Osteoblast (primary cell): ENCODE data around the gene TCF4. TPM values are rescaled to one million over a fixed set of nuclear protein-coding genes. Genes with fewer than 3 reads are reported as not detected.

Experiments
- DNase-seq: peaks from one replicate; pipeline ENCODE4 v3.0.0; 2011; ENCODE audit warnings: low spot score, mixed read lengths; ENCODE audit not compliant: insufficient read length; ENCODE audit errors: missing footprints
- H2AFZ ChIP-seq: 2 replicates; pipeline ENCODE4 v1.6.0; 2011; ENCODE audit warnings: mild to moderate bottlenecking, low read length
- H3K27ac ChIP-seq: 2 replicates; pipeline ENCODE4 v1.5.1; 2011; ENCODE audit warnings: mild to moderate bottlenecking, low read depth, low read length, moderate library complexity
- H3K27me3 ChIP-seq: 2 replicates; pipeline ENCODE4 v1.6.0; 2012; ENCODE audit warnings: mild to moderate bottlenecking, control low read depth, inconsistent platforms, low read length, moderate library complexity; ENCODE audit not compliant: insufficient read depth
- H3K36me3 ChIP-seq: 2 replicates; pipeline ENCODE4 v1.5.1; 2011; ENCODE audit warnings: mild to moderate bottlenecking, low read length, control low read depth, moderate library complexity; ENCODE audit not compliant: insufficient read depth
- H3K4me1 ChIP-seq: 2 replicates; pipeline ENCODE4 v1.5.1; 2011; ENCODE audit warnings: mild to moderate bottlenecking, low read length, control low read depth, moderate library complexity; ENCODE audit not compliant: insufficient read depth
- H3K4me2 ChIP-seq: 2 replicates; pipeline ENCODE4 v1.6.0; 2011; ENCODE audit warnings: mild to moderate bottlenecking, low read length; ENCODE audit not compliant: insufficient read depth
- H3K4me3 ChIP-seq: fragments of 200-600 bp; sonication (generic); 3 replicates; pipeline ENCODE4 v1.5.1; 2012; ENCODE audit warnings: mild to moderate bottlenecking, low read length, inconsistent platforms; ENCODE audit not compliant: insufficient read depth
- H3K79me2 ChIP-seq: 2 replicates; pipeline ENCODE4 v1.6.0; 2012; ENCODE audit warnings: mild to moderate bottlenecking, low read length, control low read depth, inconsistent platforms; ENCODE audit not compliant: insufficient read depth
- H3K9me3 ChIP-seq: 2 replicates; pipeline ENCODE4 v1.5.1; 2011; ENCODE audit warnings: low read depth, low read length, control low read depth
- H4K20me1 ChIP-seq: 2 replicates; pipeline ENCODE4 v1.6.0; 2012; ENCODE audit warnings: mild to moderate bottlenecking, low read length, control low read depth; ENCODE audit not compliant: insufficient read depth
- total RNA-seq: library from RNA; depleted of rRNA; stranded (reverse); fragments of >200 nt; gene quantifications from 2 replicates; pipeline ENCODE4 v1.2.3, GENCODE V29; 2012
- TF ChIP-seq, protein P1 (sequence below): IDR thresholded peaks from 2 replicates; pipeline ENCODE4 v1.5.1; 2011; ENCODE audit warnings: mild to moderate bottlenecking, low read depth, low read length, moderate library complexity; ENCODE audit errors: extremely low read depth

Gene TCF4
- total RNA-seq, 1 donor: 87.2 TPM

DNA sequence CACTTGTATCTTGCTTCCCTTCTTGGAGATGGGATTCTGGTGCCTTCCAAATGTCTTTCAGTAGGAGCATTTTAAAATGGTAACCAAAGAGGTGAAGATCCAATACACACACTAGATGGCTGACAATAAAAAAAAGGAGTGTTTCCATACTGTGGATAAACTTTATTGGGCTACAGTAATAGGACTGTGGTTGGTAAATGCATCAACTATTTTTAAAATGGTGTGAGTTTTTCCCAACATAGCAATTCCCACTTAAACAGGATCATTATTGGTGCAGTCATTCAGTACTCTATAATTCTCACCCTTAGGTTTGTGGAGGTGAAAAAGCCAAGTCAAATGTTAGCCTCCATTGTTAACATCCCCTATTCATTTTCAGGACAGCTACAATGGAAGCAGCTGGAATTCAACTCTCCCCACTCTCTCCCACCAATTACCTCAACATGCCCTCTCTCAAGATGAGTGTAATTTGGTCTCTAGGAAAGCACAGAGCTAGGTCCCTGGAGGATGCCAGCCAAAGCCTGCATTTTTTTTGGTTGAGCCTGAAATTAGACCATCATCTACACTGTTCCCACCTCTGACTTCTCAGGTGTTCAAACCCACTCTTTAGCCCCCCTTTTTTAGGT lies 273.3 kb downstream of the TCF4 start:
- no peak for DNase-seq
- no peak overlapping the region for H3K4me2 ChIP-seq
- H3K4me1 ChIP-seq: peaks cover 27% of the 10 kb centered on the region
- H2AFZ ChIP-seq: no peak overlapping the region
- TF ChIP-seq, protein P1, sequence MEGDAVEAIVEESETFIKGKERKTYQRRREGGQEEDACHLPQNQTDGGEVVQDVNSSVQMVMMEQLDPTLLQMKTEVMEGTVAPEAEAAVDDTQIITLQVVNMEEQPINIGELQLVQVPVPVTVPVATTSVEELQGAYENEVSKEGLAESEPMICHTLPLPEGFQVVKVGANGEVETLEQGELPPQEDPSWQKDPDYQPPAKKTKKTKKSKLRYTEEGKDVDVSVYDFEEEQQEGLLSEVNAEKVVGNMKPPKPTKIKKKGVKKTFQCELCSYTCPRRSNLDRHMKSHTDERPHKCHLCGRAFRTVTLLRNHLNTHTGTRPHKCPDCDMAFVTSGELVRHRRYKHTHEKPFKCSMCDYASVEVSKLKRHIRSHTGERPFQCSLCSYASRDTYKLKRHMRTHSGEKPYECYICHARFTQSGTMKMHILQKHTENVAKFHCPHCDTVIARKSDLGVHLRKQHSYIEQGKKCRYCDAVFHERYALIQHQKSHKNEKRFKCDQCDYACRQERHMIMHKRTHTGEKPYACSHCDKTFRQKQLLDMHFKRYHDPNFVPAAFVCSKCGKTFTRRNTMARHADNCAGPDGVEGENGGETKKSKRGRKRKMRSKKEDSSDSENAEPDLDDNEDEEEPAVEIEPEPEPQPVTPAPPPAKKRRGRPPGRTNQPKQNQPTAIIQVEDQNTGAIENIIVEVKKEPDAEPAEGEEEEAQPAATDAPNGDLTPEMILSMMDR: no peak
- no peak overlapping the region for H3K27ac ChIP-seq
- H3K4me3 ChIP-seq: no peak overlapping the region
- H3K36me3 ChIP-seq: no peaks in the 10 kb centered on the region
- no peaks in the 10 kb centered on the region for H3K9me3 ChIP-seq
- H4K20me1 ChIP-seq: no peaks in the 10 kb centered on the region
- H3K79me2 ChIP-seq: peaks cover 64% of the 10 kb centered on the region
- H3K27me3 ChIP-seq: no peaks in the 10 kb centered on the region

DNA sequence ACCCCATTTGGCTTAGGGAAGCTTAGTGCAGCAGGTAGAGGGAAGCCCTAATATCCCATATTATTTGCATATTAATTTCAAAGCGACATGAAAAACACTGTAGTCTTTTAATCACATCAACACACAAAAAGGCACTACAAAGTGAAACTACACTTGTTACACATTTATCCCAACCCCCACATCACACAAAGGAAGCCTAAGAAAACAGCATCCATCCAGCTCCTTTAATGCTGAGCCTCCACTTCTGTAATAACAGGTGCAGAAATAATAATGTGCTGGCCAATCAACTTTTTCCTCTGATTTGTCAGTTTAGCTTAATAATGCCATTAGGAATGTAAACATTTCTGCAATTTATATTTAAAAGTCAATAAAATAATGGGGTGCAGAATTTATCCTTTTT lies 274.0 kb downstream of the TCF4 start:
- H3K4me1 ChIP-seq: peaks cover 23% of the 10 kb centered on the region
- no peaks in the 10 kb centered on the region for H3K36me3 ChIP-seq
- DNase-seq: no peak
- H3K27ac ChIP-seq: no peak overlapping the region
- H3K79me2 ChIP-seq: peaks cover 60% of the 10 kb centered on the region
- no peak overlapping the region for H3K4me3 ChIP-seq
- TF ChIP-seq, protein P1: no peak
- H3K9me3 ChIP-seq: no peaks in the 10 kb centered on the region
- no peaks in the 10 kb centered on the region for H3K27me3 ChIP-seq
- no peak overlapping the region for H3K4me2 ChIP-seq
- H2AFZ ChIP-seq: no peak overlapping the region
- H4K20me1 ChIP-seq: no peaks in the 10 kb centered on the region

DNA sequence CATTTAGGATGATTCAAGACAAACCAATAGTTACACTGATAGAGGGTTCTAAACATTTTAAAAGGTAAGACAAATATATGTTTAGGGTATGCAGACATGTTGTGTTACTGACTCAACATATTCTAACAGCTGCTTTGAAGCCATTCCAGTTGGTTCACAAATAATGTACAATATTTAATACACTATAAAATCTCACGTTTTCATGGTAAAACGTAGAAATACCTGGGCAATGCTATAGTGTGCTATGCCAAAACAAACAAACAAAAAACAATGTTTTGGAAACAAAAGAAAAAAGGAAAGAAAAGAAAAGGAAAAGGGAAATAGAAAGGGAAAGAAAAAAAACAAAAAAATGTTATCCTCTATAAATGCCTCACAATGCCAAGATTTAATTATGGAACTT lies 277.1 kb downstream of the TCF4 start:
- no peak overlapping the region for H2AFZ ChIP-seq
- H3K79me2 ChIP-seq: peaks cover 41% of the 10 kb centered on the region
- H3K27me3 ChIP-seq: no peaks in the 10 kb centered on the region
- no peaks in the 10 kb centered on the region for H3K4me1 ChIP-seq
- TF ChIP-seq, protein P1: no peak
- DNase-seq: no peak
- H3K4me2 ChIP-seq: no peak overlapping the region
- H3K36me3 ChIP-seq: no peaks in the 10 kb centered on the region
- H3K9me3 ChIP-seq: no peaks in the 10 kb centered on the region
- peaks cover 4% of the 10 kb centered on the region for H4K20me1 ChIP-seq
- no peak overlapping the region for H3K27ac ChIP-seq
- H3K4me3 ChIP-seq: no peak overlapping the region

DNA sequence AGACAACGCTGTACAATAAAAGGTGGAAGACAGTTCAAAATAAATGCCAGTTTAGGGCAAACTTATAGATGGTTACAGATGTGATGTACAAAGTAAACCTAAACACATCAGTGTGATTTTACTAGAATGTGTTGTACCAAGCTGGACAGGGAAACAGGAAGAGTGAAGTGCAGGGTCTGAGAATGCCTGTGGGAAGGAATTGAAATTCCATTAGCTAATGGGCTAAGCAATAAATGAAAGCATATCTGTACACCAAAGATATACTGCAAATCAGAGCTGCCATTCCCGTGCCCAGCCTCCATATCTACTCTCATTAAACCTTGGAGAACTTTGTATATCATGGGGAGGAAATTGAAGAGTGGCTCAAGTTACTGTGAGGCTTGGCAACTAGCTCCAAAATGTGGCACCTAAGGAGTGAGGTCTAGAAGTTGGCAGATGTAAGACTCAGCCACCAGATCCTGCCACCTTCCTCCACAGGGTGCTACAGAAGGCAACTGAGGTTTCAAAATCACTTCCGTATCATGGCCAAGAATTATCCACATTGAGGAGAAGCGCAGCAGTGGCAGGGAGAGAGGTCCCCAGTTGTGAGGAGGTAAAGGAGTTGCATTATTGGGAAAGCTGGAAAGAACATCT lies 277.8 kb downstream of the TCF4 start:
- H3K36me3 ChIP-seq: no peaks in the 10 kb centered on the region
- H3K27ac ChIP-seq: no peak overlapping the region
- peaks cover 4% of the 10 kb centered on the region for H4K20me1 ChIP-seq
- H3K4me1 ChIP-seq: no peaks in the 10 kb centered on the region
- no peak overlapping the region for H3K4me2 ChIP-seq
- no peak overlapping the region for H3K4me3 ChIP-seq
- no peak overlapping the region for H2AFZ ChIP-seq
- H3K27me3 ChIP-seq: no peaks in the 10 kb centered on the region
- H3K9me3 ChIP-seq: no peaks in the 10 kb centered on the region
- DNase-seq: no peak
- TF ChIP-seq, protein P1: no peak
- peaks cover 39% of the 10 kb centered on the region for H3K79me2 ChIP-seq
